HL-60 (cell line): Measurements from ENCODE around the gene XYLT1.

Experiments used
- DNase-seq, 2 experiments: peaks; one replicate each; pipeline ENCODE4 v3.0.0-alpha.2; 2010 to 2020; ENCODE audit warnings: low read depth in 1 of 2, low spot score in 1 of 2
- H3K27ac ChIP-seq: fragments of 250-450 bp; sonication (Bioruptor Pico); replicated peaks from 2 replicates; pipeline ENCODE4 v1.5.1; 2020; ENCODE audit warnings: mild to moderate bottlenecking, moderate library complexity
- H3K27me3 ChIP-seq: fragments of 250-450 bp; sonication (Bioruptor Pico); 2 replicates; pipeline ENCODE4 v1.5.1; 2021; ENCODE audit warnings: mild to moderate bottlenecking, moderate library complexity; ENCODE audit not compliant: insufficient read depth, poor library complexity, severe bottlenecking
- H3K4me3 ChIP-seq: replicated peaks from 2 replicates; pipeline ENCODE4 v1.5.1; 2011; ENCODE audit warnings: mild to moderate bottlenecking, control low read depth, low read length; ENCODE audit not compliant: insufficient read depth
- CTCF ChIP-seq: IDR thresholded peaks from one replicate; pipeline ENCODE4 v1.5.1; 2011; ENCODE audit warnings: low read length, control low read depth, inconsistent platforms; ENCODE audit not compliant: insufficient read depth
- GABPA ChIP-seq: IDR thresholded peaks from 2 replicates; pipeline ENCODE4 v1.6.1; 2012; ENCODE audit warnings: low read depth
- POLR2AphosphoS5 ChIP-seq: IDR thresholded peaks from 2 replicates; pipeline ENCODE4 v1.6.1; 2012; ENCODE audit warnings: low read depth
- REST ChIP-seq: IDR thresholded peaks from 2 replicates; pipeline ENCODE4 v1.6.1; 2012; ENCODE audit warnings: low read depth; ENCODE audit not compliant: insufficient replicate concordance
- SPI1 ChIP-seq: IDR thresholded peaks from 2 replicates; pipeline ENCODE4 v1.6.1; 2012; ENCODE audit warnings: low read depth, mild to moderate bottlenecking, borderline replicate concordance
- long read RNA-seq: library from polyadenylated mRNA; unstranded; transcript quantifications from one replicate; pipeline ENCODE4 v2.0.0, GENCODE V29; 2020

The XYLT1 gene
- long read RNA-seq, partial matches to known transcripts = 1 of 35 reads
- long read RNA-seq, other reads (novel, unspliced or antisense) = 34 of 35 reads

GRCh38 chr16:17470908-17471718 lies at the start of gene XYLT1:
Gene XYLT1, minus strand, starts transcription at chr16:17470960. Its CDS starts 164 bp downstream, at chr16:17470796.
- Histone ChIP-seq H3K27ac (peak within 1 kb of the TSS; percentile 68), H3K4me3 (peak within 1 kb of the TSS; percentile 94), H3K27me3 (no peaks in the 10 kb centered on the region)
- peak in 1 of 2 experiments; percentile 37 for DNase-seq
- TF ChIP-seq CTCF (no peak), POLR2AphosphoS5 (no peak), REST (no peak), GABPA (no peak), SPI1 (no peak)

- no peak for DNase-seq
- TF ChIP-seq CTCF (no peak), POLR2AphosphoS5 (no peak), REST (no peak)
- Histone ChIP-seq H3K27me3 (no peaks in the 10 kb centered on the region), H3K4me3 (no peak overlapping the region), H3K27ac (no peak overlapping the region)
These were observed 49.4 kb upstream of the XYLT1 start for GRCh38 chr16:17520111-17520510.

- no peak overlapping the region for H3K4me3 ChIP-seq
- H3K27me3 ChIP-seq = no peaks in the 10 kb centered on the region
- DNase-seq = no peak
- no peak overlapping the region for H3K27ac ChIP-seq
- TF ChIP-seq CTCF (no peak), GABPA (no peak), POLR2AphosphoS5 (no peak), SPI1 (no peak), REST (no peak)
These were observed 48.6 kb upstream of the XYLT1 start for GRCh38 chr16:17519101-17519955.
